Endothelial cell of umbilical vein (primary cell): ENCODE measurements around the gene NLRP6. TPM values are rescaled to one million over a fixed set of nuclear protein-coding genes. Genes with fewer than 3 reads are reported as not detected.
A peak's percentile ranks its signal among the peaks of the same experiment; 100 is the strongest.

ENCODE experiments used
- BruUV-seq: library from RNA; stranded (reverse); fragments of 400-500 nt; replicated peaks from 2 replicates; lab custom pipeline; 2021; lab: Mats Ljungman, UMichigan
- CTCF ChIA-PET: fragments of 300-600, 350-600 bp; sonication (Branson Sonifier 250); formaldehyde crosslinking; loops from one replicate; lab custom pipeline; 2021; ENCODE audit warnings: antibody characterized with exemption, inconsistent platforms; lab: Charles Lee
- POLR2A ChIA-PET: fragments of 300-600, 350-600 bp; sonication (Branson Sonifier 250); formaldehyde crosslinking; loops from one replicate; lab custom pipeline; 2021; ENCODE audit warnings: antibody characterized with exemption, inconsistent platforms; lab: Charles Lee
- DNase-seq: peaks from one replicate; pipeline ENCODE4 v3.0.0-alpha.2; 2011; ENCODE audit warnings: low read depth, low spot score
- FAIRE-seq: peaks from 2 replicates; lab custom pipeline; 2011; peaks lifted over from hg19 to GRCh38; lab: Jason Lieb, UNC
- H2AFZ ChIP-seq: 2 replicates; pipeline ENCODE4 v1.6.0; 2012; ENCODE audit warnings: low read depth, low read length, control low read depth, inconsistent platforms
- H3K27ac ChIP-seq: 2 replicates; pipeline ENCODE4 v1.5.1; 2011; ENCODE audit warnings: low read depth, mild to moderate bottlenecking, control low read depth, low read length, moderate library complexity; ENCODE audit not compliant: insufficient read depth
- H3K27me3 ChIP-seq, 2 experiments: 2 replicates each; pipeline versions ENCODE4 v1.6.0 to v1.6.1; 2011; ENCODE audit warnings: low read length in 2 of 2, mixed read lengths in 1 of 2; ENCODE audit not compliant: control insufficient read depth in 2 of 2, insufficient read depth in 2 of 2
- H3K36me3 ChIP-seq, 2 experiments: 2 replicates in 1 of 2; 3 replicates in 1 of 2; pipeline ENCODE4 v1.5.1; 2011; ENCODE audit warnings: low read length in 2 of 2, mild to moderate bottlenecking in 1 of 2, moderate library complexity in 1 of 2; ENCODE audit not compliant: control insufficient read depth in 2 of 2, insufficient read depth in 2 of 2; ENCODE audit errors: extremely low read depth in 1 of 2
- H3K4me1 ChIP-seq: 3 replicates; pipeline ENCODE4 v1.5.1; 2011; ENCODE audit warnings: mild to moderate bottlenecking, low read length; ENCODE audit not compliant: control insufficient read depth, insufficient read depth; ENCODE audit errors: extremely low read depth
- H3K4me2 ChIP-seq: 2 replicates; pipeline ENCODE4 v1.6.1; 2011; ENCODE audit warnings: low read length, control low read depth, mixed read lengths; ENCODE audit not compliant: insufficient read depth
- H3K4me3 ChIP-seq, 3 experiments: fragments of 200-600 bp in 1 of 3; sonication (generic), shearing (Covaris generic) in 1 of 3; replicated peaks in 1 of 3; 2 replicates each; pipeline ENCODE4 v1.5.1; 2011 to 2016; ENCODE audit warnings: control low read depth in 3 of 3, low read length in 3 of 3, mild to moderate bottlenecking in 2 of 3, inconsistent platforms in 1 of 3, low read depth in 1 of 3, moderate library complexity in 1 of 3; ENCODE audit not compliant: insufficient read depth in 1 of 3
- H3K79me2 ChIP-seq: 2 replicates; pipeline ENCODE4 v1.6.0; 2012; ENCODE audit warnings: low read length, inconsistent platforms; ENCODE audit not compliant: control insufficient read depth, insufficient read depth
- H3K9ac ChIP-seq: replicated peaks from 2 replicates; pipeline ENCODE3; 2011; ENCODE audit warnings: low read length, control low read depth; ENCODE audit not compliant: insufficient read depth; ENCODE audit errors: extremely low read depth
- H3K9me1 ChIP-seq: replicated peaks from 3 replicates; pipeline ENCODE4 v1.6.0; 2011; ENCODE audit warnings: mild to moderate bottlenecking, low read length; ENCODE audit not compliant: control insufficient read depth, insufficient read depth; ENCODE audit errors: extremely low read depth
- H3K9me3 ChIP-seq: replicated peaks from 2 replicates; pipeline ENCODE4 v1.5.1; 2012; ENCODE audit warnings: low read length, inconsistent platforms; ENCODE audit not compliant: control insufficient read depth, insufficient read depth
- H4K20me1 ChIP-seq: replicated peaks from 2 replicates; pipeline ENCODE3; 2011; ENCODE audit warnings: mild to moderate bottlenecking, low read length; ENCODE audit not compliant: control insufficient read depth, insufficient read depth; ENCODE audit errors: extremely low read depth
- CTCF ChIP-seq, 2 donors: IDR thresholded peaks; 1 replicate in 1 of 2; 2 replicates in 1 of 2; pipeline ENCODE4 v1.5.1; 2011; ENCODE audit warnings: low read length in 2 of 2, mild to moderate bottlenecking in 2 of 2, moderate library complexity in 2 of 2, control low read depth in 1 of 2, inconsistent platforms in 1 of 2, low read depth in 1 of 2; ENCODE audit not compliant: insufficient read depth in 1 of 2; ENCODE audit errors: extremely low read depth in 1 of 2
- EZH2 ChIP-seq: IDR thresholded peaks from 2 replicates; pipeline ENCODE4 v1.6.1; 2012; ENCODE audit warnings: borderline replicate concordance, low read depth, mild to moderate bottlenecking, moderate library complexity, low read length, inconsistent platforms; ENCODE audit not compliant: severe bottlenecking
- FOS ChIP-seq: IDR thresholded peaks from 2 replicates; pipeline ENCODE4 v1.6.1; 2011; ENCODE audit warnings: mild to moderate bottlenecking, low read length, moderate library complexity, borderline replicate concordance; ENCODE audit not compliant: insufficient read depth
- GATA2 ChIP-seq: IDR thresholded peaks from 2 replicates; pipeline ENCODE4 v1.7.0; 2011; ENCODE audit warnings: low read depth, mild to moderate bottlenecking, moderate library complexity, mixed read lengths, low read length; ENCODE audit not compliant: insufficient read length, insufficient read depth
- JUN ChIP-seq: IDR thresholded peaks from 2 replicates; pipeline ENCODE4 v1.6.1; 2011; ENCODE audit warnings: borderline replicate concordance, low read depth; ENCODE audit not compliant: insufficient read length, insufficient read depth
- MAX ChIP-seq: IDR thresholded peaks from 2 replicates; pipeline ENCODE4 v1.6.1; 2011; ENCODE audit not compliant: insufficient read depth, insufficient read length
- MYC ChIP-seq: IDR thresholded peaks from one replicate; pipeline ENCODE4 v1.6.1; 2011; ENCODE audit warnings: mild to moderate bottlenecking, low read depth, low read length
- POLR2A ChIP-seq: IDR thresholded peaks from 2 replicates; pipeline ENCODE4 v1.6.1; 2012; ENCODE audit warnings: low read depth, mild to moderate bottlenecking, control low read depth, low read length
- POLR2AphosphoS5 ChIP-seq: IDR thresholded peaks from 2 replicates; pipeline ENCODE4 v1.6.1; 2012; ENCODE audit warnings: low read depth, mild to moderate bottlenecking, control low read depth, low read length, moderate library complexity; ENCODE audit not compliant: insufficient read depth
- dilution Hi-C: fragments of 300-500 bp; cut with MboI; formaldehyde crosslinking; loops from one replicate; pipeline ENCODE4 v1.15.0; 2019; ENCODE audit warnings: low sequenced_read_pairs; ENCODE audit not compliant: extremely low pct_ligation_motif_present
- intact Hi-C: fragments of 100-400 bp; cut with micrococcal nuclease; formaldehyde crosslinking; loops from one replicate; pipeline ENCODE4 v1.10.0; 2022
- polyA plus RNA-seq, 4 experiments: library from polyadenylated mRNA; depleted of rRNA in 3 of 4; stranded (reverse) in 3 of 4; unstranded in 1 of 4; fragments of >200 nt; gene quantifications; 2 replicates each; pipeline versions ENCODE4 v1.2.1 to v1.2.3, GENCODE V29; 2011 to 2012; ENCODE audit warnings: missing spikeins in 1 of 4
- total RNA-seq: library from RNA; stranded (reverse); gene quantifications from 2 replicates; pipeline ENCODE4 v1.2.3, GENCODE V29; 2021

NLRP6 gene
- total and polyA plus RNA-seq, 2 donors (not counting 3 experiments of a cell fraction or from before 2014, with no cell fraction given), result not detected

GRCh38 chr11:252666-253065 lies 25.5 kb upstream of the NLRP6 start:
- H3K4me3 ChIP-seq, result no peak overlapping the region
- H3K27me3 ChIP-seq, result no peaks in the 10 kb centered on the region
- FAIRE-seq (no peak), DNase-seq (no peak)
- H3K9me1 ChIP-seq, result no peaks in the 10 kb centered on the region
- dilution Hi-C loops, result no loop called here
- intact Hi-C loops, result loop anchor here (5.0 kb wide), 1 partner anchor 195 kb away; no protein-coding TSS in a partner anchor
- H3K9me3 ChIP-seq, result no peaks in the 10 kb centered on the region
- TF ChIP-seq GATA2, result no peak
- TF ChIP-seq EZH2, result no peak
- TF ChIP-seq FOS, result no peak
- no peak for TF ChIP-seq POLR2A
- no peak for TF ChIP-seq JUN
- TF ChIP-seq CTCF (IDR thresholded peaks at IDR 0.05; ENCODE audit: extremely low read depth in 1 of 2, insufficient read depth in 1 of 2, low read depth in 1 of 2, low read length in 2 of 2), result no peak
- no peak for TF ChIP-seq MYC
- TF ChIP-seq MAX, result no peak
- TF ChIP-seq POLR2AphosphoS5, result no peak
- H3K4me2 ChIP-seq, result no peak overlapping the region
- no peak overlapping the region for H3K9ac ChIP-seq
- ChIA-PET POLR2A (no interaction called here), CTCF (interaction anchor here (1.4 to 5.0 kb wide), 2 partner anchors 31 to 110 kb away, joined by 3 to 71 read pairs; no protein-coding TSS in a partner anchor)
- H2AFZ ChIP-seq, result no peak overlapping the region
- H3K36me3 ChIP-seq, result peaks cover 14 to 36% of the 10 kb centered on the region in 2 experiments
- H3K79me2 ChIP-seq, result no peaks in the 10 kb centered on the region
- H3K4me1 ChIP-seq, result no peaks in the 10 kb centered on the region
- H3K27ac ChIP-seq, result no peak overlapping the region
- BruUV-seq, result TSS peak; percentile 61
- no peaks in the 10 kb centered on the region for H4K20me1 ChIP-seq
